Activated CD8-positive, alpha-beta memory T cell treated with anti-CD3 and anti-CD28 coated beads, Interleukin-2, amount 50 U/mL, for 48 hours (primary cell): ENCODE data around the gene MYEF2.

ENCODE experiments used
- DNase-seq: peaks from one replicate; pipeline ENCODE4 v3.0.0-alpha.2; 2020

Gene MYEF2

DNA sequence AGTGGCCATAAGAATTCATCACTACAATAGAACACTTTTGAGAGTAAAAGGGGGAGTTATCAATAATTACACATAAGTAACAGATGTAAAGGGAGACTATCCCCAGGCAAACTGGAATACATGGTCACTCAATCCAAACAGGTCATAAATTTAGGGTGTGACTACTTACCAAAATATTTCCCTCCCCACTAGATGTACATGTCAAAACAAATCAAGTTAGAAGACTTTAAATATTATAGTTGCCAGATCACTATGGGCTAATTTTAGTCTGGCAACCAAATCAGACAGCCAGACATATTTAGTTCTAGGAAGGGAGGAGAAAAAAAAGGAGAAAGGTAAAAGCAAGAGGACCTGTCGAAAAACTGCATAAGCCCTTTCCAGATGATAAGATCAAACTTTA lies 34.2 kb downstream of the MYEF2 start:
- no peak for DNase-seq

DNA sequence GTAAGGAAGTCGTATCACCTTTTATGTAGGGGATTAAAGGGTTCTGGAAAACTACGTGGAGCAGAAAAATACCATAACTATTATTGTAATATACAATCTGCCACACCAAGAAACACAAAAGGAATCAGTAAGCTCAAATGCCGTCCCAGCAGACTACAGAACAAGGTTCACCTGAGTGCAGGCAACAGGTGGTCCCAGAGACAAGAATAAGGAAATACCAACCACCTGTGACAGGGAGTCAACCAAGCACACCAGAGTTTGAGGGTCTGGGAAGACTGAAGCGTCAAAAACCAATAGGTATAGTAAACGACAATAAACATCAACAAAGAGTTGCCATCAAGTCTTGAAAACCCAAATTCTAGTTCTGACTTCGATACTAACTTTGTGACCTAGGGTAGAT lies 45.2 kb downstream of the MYEF2 start:
- no peak for DNase-seq

DNA sequence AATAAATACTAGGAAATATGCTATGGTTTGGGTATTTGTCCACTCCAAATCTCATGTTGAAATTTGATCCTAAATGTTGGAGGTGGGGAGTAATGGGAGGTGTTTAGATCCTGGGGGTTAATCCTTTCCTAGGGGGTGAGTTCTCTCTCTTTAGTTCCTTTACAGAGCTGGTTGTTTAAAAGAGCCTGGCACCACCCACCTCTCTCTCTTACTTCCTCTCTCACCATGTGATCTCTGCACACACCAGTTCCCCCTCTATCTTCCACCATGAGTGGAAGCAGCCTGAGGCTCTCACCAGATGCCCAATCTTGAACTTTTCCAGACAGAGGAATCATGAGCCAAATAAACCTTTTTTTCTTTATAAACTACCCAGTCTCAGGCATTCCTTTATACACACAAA lies 46.8 kb downstream of the MYEF2 start:
- DNase-seq: no peak

DNA sequence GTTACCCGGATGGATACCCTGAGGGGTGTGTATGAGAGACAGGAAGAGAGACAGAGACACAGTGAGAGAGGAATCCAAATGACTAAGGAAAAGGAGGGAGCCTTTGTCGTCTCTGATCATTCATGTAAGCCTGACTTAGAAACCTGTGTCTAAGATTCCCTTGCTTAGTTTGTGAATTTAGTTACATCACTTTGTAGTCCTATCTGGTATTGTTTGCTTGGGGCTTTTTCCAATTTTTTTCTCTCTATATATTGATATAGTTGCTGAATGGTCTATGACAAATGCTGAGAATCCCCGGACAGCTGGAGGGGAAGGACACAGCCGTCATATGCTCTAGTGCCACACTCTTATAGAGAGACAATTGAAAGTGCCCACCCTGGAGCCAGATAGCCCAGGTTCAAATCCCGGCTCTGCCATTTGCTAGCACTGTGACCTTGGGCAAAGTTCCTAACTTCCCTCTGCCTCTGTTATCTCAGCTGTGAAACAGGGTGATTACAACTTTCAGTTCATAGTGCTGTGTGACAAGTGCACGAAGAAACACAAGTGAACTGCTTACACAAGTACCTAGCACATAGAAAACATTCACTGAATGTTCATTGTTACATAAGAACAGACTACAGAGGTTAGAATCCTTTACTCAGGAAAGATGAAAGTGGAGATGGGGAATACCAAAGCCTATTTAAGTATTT lies 51.3 kb downstream of the MYEF2 start:
- DNase-seq: no peak

DNA sequence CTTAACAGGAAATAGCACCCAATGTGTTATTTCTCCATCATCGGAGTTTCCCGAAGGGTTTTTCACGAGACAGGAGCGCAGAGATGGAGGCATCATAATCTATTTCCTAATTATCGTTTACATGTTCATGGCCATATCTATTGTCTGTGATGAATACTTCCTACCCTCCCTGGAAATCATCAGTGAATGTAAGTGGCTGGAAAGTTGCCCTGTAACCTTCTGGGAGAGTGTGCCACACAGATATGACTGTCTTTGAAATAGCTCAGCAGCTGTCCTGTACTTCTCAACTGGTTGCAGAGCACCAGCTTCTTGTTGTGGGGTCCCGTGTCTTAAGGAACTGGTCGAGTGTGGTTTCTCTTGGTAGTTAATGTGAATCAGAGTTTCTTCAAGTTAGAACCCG lies 56.2 kb downstream of the MYEF2 start:
- no peak for DNase-seq

DNA sequence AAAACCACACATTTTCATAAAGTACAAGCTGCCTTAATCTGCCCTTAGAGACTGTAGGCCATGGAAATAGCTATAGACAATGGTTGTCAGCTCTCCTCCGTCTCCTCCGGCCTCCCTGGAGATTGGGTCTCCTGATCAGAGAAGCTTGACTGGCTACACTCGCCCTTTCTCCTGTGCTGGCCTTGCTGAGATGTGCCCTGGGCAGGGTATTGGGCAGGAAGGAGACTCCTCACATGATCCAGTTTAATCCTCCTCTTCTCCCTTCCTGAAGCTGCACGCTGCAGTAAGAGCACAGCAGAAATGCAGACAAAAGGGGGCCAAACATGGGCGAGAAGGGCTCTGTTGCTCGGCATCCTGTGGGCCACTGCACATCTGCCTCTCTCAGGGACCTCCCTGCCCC lies 57.4 kb downstream of the MYEF2 start, which contains the start of gene SLC24A5:
Gene SLC24A5 (plus strand): TSS at position 246 of the 400 bp plus-strand sequence. CDS start 55 bp downstream, at position 301.
- no peak for DNase-seq

DNA sequence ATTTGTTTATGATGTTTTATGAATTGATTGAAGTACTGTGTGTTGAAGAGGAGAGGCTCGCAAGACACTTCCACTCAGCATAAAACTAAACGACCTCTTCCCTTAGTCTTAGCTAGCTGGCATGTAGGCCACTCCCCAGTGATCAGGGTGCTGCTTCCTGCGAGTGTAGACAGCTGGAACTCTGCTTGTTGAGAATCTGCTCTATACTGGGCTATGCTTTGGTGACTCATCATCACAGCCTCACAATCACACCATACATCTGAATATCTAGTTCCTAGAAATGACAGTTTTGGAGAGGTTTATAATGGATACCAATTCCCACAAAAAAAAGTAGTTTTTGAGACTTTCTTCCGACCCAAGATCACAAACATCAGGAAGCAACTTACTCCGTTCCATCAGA lies 58.8 kb downstream of the MYEF2 start:
- DNase-seq: no peak

DNA sequence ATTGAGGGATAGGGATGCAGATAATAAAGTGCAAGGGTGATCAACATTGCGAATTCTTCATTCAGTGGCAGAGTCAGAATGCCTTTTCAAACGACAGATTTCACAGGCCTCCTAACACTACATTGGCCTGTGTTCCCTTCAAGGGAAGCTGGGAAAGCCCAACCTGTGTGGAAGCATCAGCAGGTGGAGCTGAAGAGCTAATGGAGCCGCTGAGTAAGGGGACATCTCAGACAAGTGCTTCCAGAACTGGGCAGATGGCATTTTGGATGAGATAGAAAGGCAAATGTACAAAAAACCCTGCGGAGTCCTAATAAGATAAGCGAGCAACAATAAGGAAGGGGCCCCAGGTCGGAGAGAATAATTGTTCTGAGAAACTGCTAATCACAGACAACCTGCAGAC lies 65.9 kb downstream of the MYEF2 start:
- no peak for DNase-seq

DNA sequence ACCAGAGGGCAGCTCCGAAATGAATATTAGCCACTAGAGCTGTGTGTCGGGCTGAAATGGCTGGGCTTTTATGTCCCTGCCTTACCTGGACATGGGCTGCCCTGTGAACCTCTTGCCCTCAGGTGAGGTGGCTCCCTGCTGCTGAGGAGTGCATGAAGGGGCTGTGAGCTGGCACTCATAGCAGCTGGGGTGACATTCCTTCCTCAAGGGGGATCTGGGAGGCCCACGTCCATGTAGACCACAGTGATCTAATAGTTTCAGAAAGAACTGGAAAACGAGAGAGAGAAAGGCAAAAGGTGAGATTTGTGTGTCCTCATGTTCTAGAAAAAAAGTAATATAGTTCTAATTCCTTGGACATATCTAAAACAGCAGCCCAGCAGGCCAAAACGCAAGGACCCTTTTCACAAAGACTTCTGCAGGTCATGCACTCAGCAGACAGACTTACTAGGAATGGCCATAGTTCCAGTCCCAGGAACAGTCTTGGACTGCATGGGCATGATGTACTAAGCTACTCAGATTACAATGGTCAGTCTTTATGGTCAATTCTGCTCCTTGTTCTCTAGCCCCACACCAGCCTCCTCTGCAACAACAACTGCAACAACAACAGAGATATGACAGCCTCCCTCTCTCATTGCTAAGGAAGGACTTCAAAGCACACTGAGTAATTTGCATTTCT lies 68.1 kb downstream of the MYEF2 start:
- no peak for DNase-seq

DNA sequence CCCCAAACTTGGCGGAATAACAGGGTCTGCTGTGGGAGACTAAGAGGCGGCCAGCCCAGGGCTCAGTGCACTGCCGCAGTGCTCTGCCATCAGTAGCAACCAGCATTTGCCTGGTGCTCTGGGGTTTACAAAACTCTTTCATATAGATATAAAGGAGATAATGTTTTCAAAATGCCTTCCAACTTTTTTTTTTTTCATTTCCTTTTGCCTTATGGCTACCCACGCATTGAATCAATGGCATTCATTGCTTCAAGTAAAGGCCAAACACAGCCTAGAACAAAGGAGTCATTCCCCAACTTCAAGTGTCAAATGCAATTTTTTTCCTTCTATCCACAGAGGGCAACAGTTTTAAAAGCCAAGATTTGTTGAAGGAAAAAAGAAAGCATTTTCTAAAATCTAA lies 68.9 kb downstream of the MYEF2 start:
- no peak for DNase-seq

DNA sequence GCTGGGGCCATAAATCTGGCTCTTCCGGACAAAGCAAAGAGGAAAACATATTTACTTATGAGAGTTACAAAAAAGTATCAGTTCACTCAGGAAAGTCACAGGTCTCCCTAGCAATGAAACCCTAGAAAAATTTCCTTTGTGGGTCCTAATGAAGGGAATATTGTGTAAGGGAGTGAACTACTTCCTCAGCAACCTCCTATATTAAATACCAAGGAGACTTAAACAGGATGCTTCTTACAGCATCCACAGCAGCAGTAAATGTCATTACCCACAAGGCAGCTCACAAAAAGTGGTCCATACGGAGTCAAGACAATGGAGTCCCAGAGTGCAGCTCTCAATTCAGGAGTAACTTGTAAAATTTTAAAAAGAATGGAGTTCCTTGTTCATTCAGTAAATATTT lies 72.2 kb downstream of the MYEF2 start:
- DNase-seq: no peak

DNA sequence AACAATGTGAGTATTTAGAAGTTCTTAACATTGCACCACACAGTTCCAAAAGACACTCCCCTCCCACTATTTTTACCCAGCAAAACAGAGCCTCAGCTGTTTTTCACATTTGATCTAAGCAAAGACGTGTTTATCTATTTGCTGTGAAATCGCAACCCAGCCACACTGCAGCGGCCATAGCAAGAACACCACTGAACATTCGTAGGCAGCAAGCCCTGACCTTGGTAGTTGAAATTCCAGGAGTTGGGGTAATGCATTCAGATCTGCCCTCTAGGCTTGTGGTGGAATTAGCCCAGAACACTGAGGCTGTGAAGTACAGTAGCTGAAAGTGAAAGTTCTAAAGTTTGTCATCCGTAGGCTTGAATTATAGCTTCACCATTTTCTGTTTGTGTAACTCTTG lies 74.4 kb downstream of the MYEF2 start:
- DNase-seq: no peak

DNA sequence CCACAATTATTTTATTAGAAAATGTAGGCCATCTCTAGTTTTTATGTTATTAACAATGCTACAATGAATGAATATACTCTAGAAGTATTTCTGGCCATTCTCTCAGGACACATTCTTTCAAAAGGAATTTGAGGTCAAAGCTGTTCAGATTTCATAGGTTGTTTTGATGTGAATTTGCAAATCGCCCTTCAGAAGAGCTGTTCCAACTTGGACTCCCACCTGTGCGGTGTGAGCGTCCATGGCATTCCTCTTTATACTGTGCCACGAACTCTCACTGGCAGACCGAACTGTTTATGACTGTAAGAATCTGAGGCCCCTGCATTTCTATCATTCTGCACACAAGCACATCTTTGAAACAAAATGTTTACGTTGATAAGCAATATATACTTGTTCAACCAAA lies 75.9 kb downstream of the MYEF2 start:
- no peak for DNase-seq

DNA sequence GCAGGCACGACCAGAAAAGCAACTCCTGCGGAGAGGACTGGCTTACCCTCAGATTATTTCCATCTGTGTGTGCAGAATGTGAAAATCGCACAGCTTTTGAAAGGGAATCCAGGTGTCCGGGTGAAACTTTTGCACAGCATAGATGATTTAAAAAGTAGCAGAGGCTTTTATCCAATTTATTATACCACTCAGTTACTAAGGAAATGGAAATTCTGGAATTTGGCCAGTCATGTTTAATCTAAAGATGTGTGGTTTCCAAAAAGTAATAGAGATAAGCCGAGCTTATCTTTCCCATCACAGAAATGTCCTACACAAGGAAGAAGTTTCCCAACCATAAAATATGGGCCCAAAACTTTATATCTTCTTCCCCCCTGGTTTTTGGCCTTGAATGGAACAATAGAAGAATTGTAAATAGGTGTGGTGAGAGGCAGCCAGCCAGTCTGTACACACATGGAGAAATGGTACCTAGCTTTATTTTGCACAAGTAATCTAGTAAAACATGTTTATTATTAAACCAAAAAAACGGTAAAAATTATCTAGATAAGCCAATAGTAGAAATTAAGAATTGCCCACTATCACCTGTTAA lies 76.6 kb downstream of the MYEF2 start:
- no peak for DNase-seq

DNA sequence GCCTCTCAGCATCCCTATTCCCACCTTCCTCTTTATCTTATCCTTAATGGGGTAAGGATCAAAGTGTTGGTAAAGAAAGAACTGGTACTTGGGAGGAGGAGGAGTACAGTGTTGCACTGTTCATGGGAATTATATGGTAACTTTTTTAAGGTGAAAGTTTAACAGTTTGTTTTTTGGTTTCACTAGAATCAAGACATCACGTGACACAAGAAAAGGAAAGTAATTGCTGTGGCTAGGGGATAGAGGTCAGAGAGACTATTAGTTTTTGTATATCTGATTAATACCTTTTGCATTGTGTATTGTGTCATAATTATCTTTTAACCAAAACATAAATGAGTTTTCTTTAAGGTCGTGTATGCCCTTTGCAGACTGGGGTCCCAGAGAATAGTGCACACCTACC lies 80.8 kb downstream of the MYEF2 start:
- DNase-seq: no peak

DNA sequence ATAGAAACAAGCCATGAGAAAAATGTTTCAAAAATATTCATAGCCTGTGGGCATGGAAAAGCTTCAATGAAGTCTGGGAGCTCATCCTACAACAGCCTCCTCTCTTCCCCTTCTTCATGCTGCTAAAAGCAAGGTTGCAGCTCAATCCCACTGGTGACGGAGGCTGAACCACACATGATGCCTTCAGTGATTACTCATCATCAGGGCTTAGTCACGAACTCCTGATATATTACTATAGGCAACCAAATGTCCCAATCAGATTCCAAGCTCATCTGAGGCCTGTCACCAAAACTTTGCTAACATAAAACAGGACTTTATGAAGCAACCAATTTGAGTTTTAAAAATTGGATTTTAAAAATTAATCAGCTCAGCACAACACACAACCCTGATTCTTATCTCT lies 81.3 kb downstream of the MYEF2 start:
- DNase-seq: no peak

DNA sequence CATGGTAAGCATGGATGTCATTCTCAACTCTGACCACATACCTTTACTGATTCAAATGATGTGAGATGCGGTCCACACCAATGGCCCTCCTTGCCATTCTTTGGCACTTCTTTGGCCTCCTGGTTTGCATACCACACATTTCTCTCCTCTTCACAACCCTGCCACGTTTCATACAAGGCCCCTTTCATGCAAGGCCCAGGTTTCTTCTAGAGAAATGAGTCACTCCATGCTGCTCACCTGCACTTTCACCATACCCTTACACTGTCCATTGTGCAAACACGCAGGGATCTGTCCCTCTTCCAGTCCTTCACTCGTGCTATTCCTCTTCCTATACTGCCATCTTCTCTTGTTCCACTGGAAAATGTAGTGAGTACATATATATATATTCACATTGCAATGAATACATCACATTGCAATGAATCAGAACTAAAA lies 81.7 kb downstream of the MYEF2 start:
- DNase-seq: no peak

DNA sequence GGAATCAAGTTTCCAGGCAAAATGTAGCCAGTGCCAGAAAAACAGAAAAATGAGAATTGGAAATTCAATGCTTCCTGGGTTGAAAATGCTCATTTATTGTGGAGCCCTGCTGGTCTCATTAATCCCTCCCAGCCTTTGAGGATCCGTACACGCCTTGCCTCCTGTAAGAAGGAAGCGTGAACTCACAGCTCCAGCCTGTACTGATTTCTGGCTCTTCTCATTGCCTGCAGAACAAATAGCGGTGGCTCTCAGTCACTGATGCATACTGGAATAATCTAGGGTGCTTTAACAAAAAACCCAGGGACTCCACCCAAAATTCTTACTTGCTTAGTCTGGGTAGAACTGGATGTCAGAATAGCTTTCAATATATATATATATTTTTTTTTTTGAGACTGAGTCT lies 86.6 kb downstream of the MYEF2 start:
- DNase-seq: no peak

DNA sequence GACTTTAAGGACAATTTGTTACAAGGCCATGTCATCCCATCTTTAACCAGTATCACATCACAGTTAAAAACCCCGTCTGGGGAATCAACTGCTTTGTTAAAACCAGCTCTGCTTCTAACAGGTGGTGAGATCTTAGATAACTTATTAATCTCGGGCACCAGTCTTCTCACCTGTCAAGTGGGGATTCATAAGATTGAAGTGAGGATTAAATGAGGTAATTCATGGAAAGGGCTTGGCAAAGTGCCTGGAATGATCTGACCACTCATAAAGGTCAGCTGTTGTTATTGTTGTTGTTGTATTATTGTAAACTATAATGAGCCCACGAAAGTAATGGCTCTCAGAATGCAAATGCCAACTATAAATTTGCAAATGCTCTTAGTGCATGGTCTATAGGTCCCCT lies 87.4 kb downstream of the MYEF2 start:
- DNase-seq: no peak

DNA sequence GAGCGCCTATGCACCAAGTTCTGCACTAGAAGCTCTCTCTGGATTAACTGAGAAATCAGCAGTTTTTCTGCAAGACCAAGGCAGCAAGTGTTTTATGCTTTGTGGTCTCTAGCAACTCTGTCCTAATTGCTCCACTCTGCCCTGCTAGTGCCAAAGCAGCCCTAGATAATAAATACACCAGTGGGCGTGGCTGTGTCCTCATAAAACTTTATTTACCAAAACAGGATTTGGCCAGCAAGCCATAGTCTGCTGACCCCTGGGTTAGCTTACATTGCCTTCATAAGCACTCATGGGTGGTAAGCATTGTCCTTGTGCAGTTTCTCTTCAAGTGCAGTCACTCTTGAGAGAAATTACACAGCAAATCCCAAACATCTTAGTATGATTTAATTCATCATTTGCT lies 88.0 kb downstream of the MYEF2 start:
- DNase-seq: no peak

DNA sequence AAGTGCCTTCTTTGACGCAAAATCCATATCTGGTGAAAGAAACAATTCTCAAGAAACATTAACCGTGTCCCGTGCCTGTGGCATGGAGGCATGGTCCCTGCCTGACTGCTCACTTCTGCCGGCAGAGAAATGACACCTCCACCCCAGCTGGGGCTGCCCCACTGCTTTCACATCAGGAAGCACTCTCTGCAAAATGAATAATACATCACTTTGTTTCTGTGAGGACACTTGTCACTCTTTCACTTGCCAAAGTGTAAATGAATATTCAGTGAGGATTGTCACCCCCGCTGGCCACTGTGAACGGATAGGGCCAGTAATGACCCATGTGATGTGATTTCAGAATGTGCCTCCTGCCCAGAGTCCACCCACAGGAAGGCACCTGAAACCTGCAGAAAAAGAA lies 88.4 kb downstream of the MYEF2 start:
- no peak for DNase-seq

DNA sequence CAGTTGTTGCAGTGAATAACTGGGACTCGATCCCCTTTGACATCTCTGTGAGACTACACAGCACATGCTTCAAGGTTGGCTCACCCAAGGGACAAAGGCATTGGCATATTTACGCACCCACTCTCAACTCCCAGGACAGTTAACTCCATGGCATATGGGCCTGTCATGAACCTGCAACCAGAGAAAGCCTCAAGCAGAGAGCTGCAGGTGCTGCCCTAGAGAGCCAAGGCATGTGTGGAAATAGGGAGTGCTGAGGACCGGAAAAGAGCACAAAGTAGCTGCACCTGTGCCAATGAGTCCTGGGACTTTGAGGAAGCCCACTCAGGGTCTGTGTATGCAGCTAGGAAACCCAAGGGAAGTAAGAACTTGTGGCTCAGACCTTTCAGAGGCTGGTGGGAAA lies 90.3 kb downstream of the MYEF2 start:
- no peak for DNase-seq

DNA sequence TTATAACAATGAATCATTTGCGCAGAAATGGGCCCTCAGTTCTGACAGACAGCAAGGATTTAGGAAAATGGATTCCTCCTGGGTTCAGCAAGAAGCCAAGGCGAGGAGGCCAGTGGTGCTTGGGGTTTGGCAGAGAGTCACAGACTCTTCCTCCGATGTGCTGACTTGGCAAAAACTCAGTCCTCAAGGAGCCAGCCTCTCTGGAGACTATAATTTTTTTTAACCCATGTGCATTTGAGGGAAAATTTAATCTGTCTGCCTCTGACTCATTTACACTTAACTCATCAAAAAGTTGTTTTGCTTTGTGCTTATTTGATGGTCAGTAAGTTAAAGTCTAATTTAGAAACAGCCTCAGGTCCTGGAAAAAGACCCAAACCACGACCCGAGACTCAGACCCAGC lies 91.5 kb downstream of the MYEF2 start:
- DNase-seq: no peak

DNA sequence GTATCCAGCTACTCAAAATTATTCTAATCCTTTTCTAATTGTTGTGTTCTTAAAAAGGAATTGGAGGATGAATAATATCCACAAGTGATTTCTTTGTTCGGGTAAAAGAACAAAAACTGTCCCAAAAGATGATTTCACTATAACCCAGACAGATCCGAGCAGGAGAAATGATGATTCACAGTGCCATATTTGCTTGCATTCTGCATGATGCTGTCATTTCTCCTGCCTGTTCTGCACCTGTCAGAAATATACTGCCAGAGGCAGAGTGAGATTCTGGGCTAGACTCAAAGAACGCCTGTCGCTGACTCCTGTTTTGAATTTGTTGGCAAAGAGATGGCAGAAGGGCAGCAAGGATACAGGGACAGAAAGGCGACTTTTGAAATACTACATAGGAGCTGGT lies 92.0 kb downstream of the MYEF2 start:
- DNase-seq: no peak

DNA sequence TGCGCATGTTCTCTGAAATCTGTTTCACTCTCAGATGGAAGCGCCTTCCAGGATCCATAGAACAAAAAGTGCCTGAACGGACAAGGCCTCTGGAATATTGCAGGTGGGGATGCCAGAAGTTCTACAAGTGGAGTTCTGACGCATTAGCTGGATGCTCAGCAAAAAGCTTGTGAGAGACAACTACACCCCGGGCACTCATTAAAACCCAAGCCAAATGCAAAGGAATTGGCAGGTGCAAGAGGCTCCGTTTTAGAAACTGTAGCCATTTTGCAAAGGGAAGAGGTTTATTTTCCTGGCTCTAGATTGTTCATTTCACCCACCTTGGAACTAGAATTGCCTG lies 92.5 kb downstream of the MYEF2 start:
- DNase-seq: no peak
